ENCODE results near the gene PCDHGC4. TPM values are rescaled to one million over a fixed set of nuclear protein-coding genes. Genes with fewer than 3 reads are reported as not detected.

Gene PCDHGC4
- total RNA-seq, 6 donors from 2014 or later, result 0.69 to 24.7 (median 1.8) TPM

- Histone ChIP-seq H3K9me3 (no peaks in the 10 kb centered on the region), H3K4me1 (peaks cover 12 to 23% (median 16%) of the 10 kb centered on the region in 4 donors), H3K36me3 (peaks cover 9 to 68% (median 43%) of the 10 kb centered on the region in 4 donors), H3K4me3 (no peak overlapping the region), H3K27me3 (no peaks in the 10 kb centered on the region), H3K27ac (peak overlapping the region; percentile 52 to 76 (median 67))
- 87 to 89% methylated on average over 5 of the region's 5 CpGs for WGBS, 2 donors
- TF ChIP-seq EP300 (IDR thresholded peaks at IDR 0.05) (no peak), POLR2AphosphoS5 (IDR thresholded peaks at IDR 0.05) (peak in 1 of 2 donors; percentile 21)
- DNase-seq, result no peak
- peak in 1 of 2 donors; percentile 40 for ATAC-seq (ENCODE audit: low FRiP score in 2 of 2)
Measured at GRCh38 chr5:141529002-141529401, 44.2 kb downstream of the PCDHGC4 start.

- no peak for ATAC-seq (ENCODE audit: low FRiP score in 2 of 2)
- H3K4me3 ChIP-seq, result no peak overlapping the region
- no peak for DNase-seq
- TF ChIP-seq POLR2AphosphoS5 (IDR thresholded peaks at IDR 0.05) (no peak), POLR2A (IDR thresholded peaks at IDR 0.05) (no peak), EP300 (IDR thresholded peaks at IDR 0.05) (no peak), CTCF (IDR thresholded peaks at IDR 0.05) (no peak)
- peaks cover 9 to 71% (median 41%) of the 10 kb centered on the region in 4 donors for H3K36me3 ChIP-seq
- H3K4me1 ChIP-seq, result peaks cover 3 to 15% (median 11%) of the 10 kb centered on the region in 4 donors
- no peaks in the 10 kb centered on the region for H3K9me3 ChIP-seq
- WGBS, 2 donors, result 86 to 88% methylated on average over 7 of the region's 7 CpGs
- no peaks in the 10 kb centered on the region for H3K27me3 ChIP-seq
- peak overlapping the region; percentile 52 to 76 (median 67) for H3K27ac ChIP-seq
Measured at GRCh38 chr5:141529873-141530272, 45.0 kb downstream of the PCDHGC4 start.

GRCh38 chr5:141532726-141533125 is 47.9 kb downstream of the PCDHGC4 start:
- no peaks in the 10 kb centered on the region for H3K27me3 ChIP-seq
- peaks cover 0 to 10% (median 4%) of the 10 kb centered on the region in 4 donors for H3K4me1 ChIP-seq
- no peaks in the 10 kb centered on the region for H3K9me3 ChIP-seq
- peaks cover 3 to 64% (median 28%) of the 10 kb centered on the region in 4 donors for H3K36me3 ChIP-seq
- H3K27ac ChIP-seq, result no peak overlapping the region
- H3K4me3 ChIP-seq, result no peak overlapping the region
- ATAC-seq (ENCODE audit: low FRiP score in 2 of 2), result no peak
- WGBS, 2 donors, result 92 to 100% methylated on average over 1 of the region's 1 CpG
- TF ChIP-seq POLR2AphosphoS5 (IDR thresholded peaks at IDR 0.05), result no peak
- no peak for TF ChIP-seq POLR2A (IDR thresholded peaks at IDR 0.05)
- no peak for TF ChIP-seq EP300 (IDR thresholded peaks at IDR 0.05)
- no peak for TF ChIP-seq CTCF (IDR thresholded peaks at IDR 0.05)
- no peak for DNase-seq

- H3K4me1 ChIP-seq, result peaks cover 0 to 8% (median 1%) of the 10 kb centered on the region in 4 donors
- H3K36me3 ChIP-seq, result peaks cover under 1 to 52% (median 19%) of the 10 kb centered on the region in 4 donors
- H3K4me3 ChIP-seq, result no peak overlapping the region
- DNase-seq, result no peak
- no peaks in the 10 kb centered on the region for H3K9me3 ChIP-seq
- TF ChIP-seq POLR2AphosphoS5 (IDR thresholded peaks at IDR 0.05) (no peak), CTCF (IDR thresholded peaks at IDR 0.05) (no peak), POLR2A (IDR thresholded peaks at IDR 0.05) (no peak), EP300 (IDR thresholded peaks at IDR 0.05) (no peak)
- no peak for ATAC-seq (ENCODE audit: low FRiP score in 2 of 2)
- WGBS, 2 donors, result 100% methylated on average over 1 of the region's 1 CpG
- H3K27me3 ChIP-seq, result no peaks in the 10 kb centered on the region
- no peak overlapping the region for H3K27ac ChIP-seq
Measured at GRCh38 chr5:141533897-141534296, 49.1 kb downstream of the PCDHGC4 start.

GRCh38 chr5:141534492-141535213 is 49.8 kb downstream of the PCDHGC4 start:
- Histone ChIP-seq H3K4me1 (peaks cover 0 to 3% (median 1%) of the 10 kb centered on the region in 4 donors), H3K4me3 (peak overlapping the region in 1 of 4 donors; percentile 5), H3K27me3 (no peaks in the 10 kb centered on the region), H3K27ac (no peak overlapping the region), H3K36me3 (peaks cover 0 to 45% (median 14%) of the 10 kb centered on the region in 4 donors), H3K9me3 (no peaks in the 10 kb centered on the region)
- DNase-seq, result no peak
- no peak for ATAC-seq (ENCODE audit: low FRiP score in 2 of 2)
- no peak for TF ChIP-seq CTCF (IDR thresholded peaks at IDR 0.05)
- TF ChIP-seq POLR2A (IDR thresholded peaks at IDR 0.05), result no peak
- no peak for TF ChIP-seq EP300 (IDR thresholded peaks at IDR 0.05)
- no peak for TF ChIP-seq POLR2AphosphoS5 (IDR thresholded peaks at IDR 0.05)
- WGBS, 2 donors, result 90 to 96% methylated on average over 4 of the region's 4 CpGs

Other genes with a start within 250 kb of the PCDHGC4 start
- gene PCDHB15, start 239.6 kb upstream of the PCDHGC4 start, total RNA-seq, result 1 to 10 TPM; 1.4 to 4.2 (median 2.6) TPM
- gene SLC25A2, start 181.0 kb upstream of the PCDHGC4 start, total RNA-seq, result 1 to 10 TPM in 1 of 6 donors, under 1 TPM in 3, not detected in 2; 0.40 to 1.2 (median 0.55) TPM
- gene TAF7, start 164.2 kb upstream of the PCDHGC4 start, total RNA-seq, result 10 to 100 TPM; 35.6 to 74.5 (median 39.8) TPM
- gene PCDHGA1, start 154.5 kb upstream of the PCDHGC4 start, total RNA-seq, result under 1 TPM in 4 of 6 donors, not detected in 2; 0.15 to 0.51 (median 0.24) TPM
- gene PCDHGA2, start 146.3 kb upstream of the PCDHGC4 start, total RNA-seq, result 1 to 10 TPM; 1.6 to 4.3 (median 2.7) TPM
- gene PCDHGA3, start 141.2 kb upstream of the PCDHGC4 start, total RNA-seq, result 1 to 10 TPM in 4 of 6 donors, under 1 TPM in 2; 0.80 to 2.1 (median 1.7) TPM
- gene PCDHGB1, start 134.9 kb upstream of the PCDHGC4 start, total RNA-seq, result 1 to 10 TPM in 4 of 6 donors, under 1 TPM in 2; 0.76 to 6.3 (median 1.3) TPM
- 1 to 10 TPM; 1.7 to 9.4 (median 2.8) TPM for gene PCDHGA4, start 130.0 kb upstream of the PCDHGC4 start, total RNA-seq
- gene PCDHGB2, start 125.0 kb upstream of the PCDHGC4 start, total RNA-seq, result 10 to 100 TPM in 1 of 6 donors, 1 to 10 TPM in 5; 1.7 to 12.6 (median 2.7) TPM
- gene PCDHGA5, start 120.9 kb upstream of the PCDHGC4 start, total RNA-seq, result 1 to 10 TPM in 5 of 6 donors, under 1 TPM in 1; 0.97 to 7.3 (median 2.0) TPM
- gene PCDHGB3, start 114.8 kb upstream of the PCDHGC4 start, total RNA-seq, result 1 to 10 TPM; 1.2 to 6.3 (median 2.3) TPM
- gene PCDHGA6, start 111.1 kb upstream of the PCDHGC4 start, total RNA-seq, result 1 to 10 TPM; 1.7 to 7.3 (median 3.6) TPM
- gene PCDHGA7, start 102.3 kb upstream of the PCDHGC4 start, total RNA-seq, result 10 to 100 TPM in 1 of 6 donors, 1 to 10 TPM in 5; 1.2 to 13.6 (median 2.7) TPM
- 1 to 10 TPM; 2.4 to 6.5 (median 2.9) TPM for gene PCDHGB4, start 97.3 kb upstream of the PCDHGC4 start, total RNA-seq
- 1 to 10 TPM in 5 of 6 donors, under 1 TPM in 1; 0.66 to 8.4 (median 1.6) TPM for gene PCDHGA8, start 92.4 kb upstream of the PCDHGC4 start, total RNA-seq
- 10 to 100 TPM in 1 of 6 donors, 1 to 10 TPM in 5; 6.2 to 11.8 (median 8.3) TPM for gene PCDHGB5, start 87.1 kb upstream of the PCDHGC4 start, total RNA-seq
- 1 to 10 TPM; 2.4 to 8.4 (median 4.5) TPM for gene PCDHGA9, start 82.3 kb upstream of the PCDHGC4 start, total RNA-seq
- gene PCDHGB6, start 77.0 kb upstream of the PCDHGC4 start, total RNA-seq, result 1 to 10 TPM; 3.2 to 7.4 (median 6.3) TPM
- 10 to 100 TPM in 1 of 6 donors, 1 to 10 TPM in 5; 3.0 to 19.9 (median 4.3) TPM for gene PCDHGA10, start 72.0 kb upstream of the PCDHGC4 start, total RNA-seq
- 10 to 100 TPM in 4 of 6 donors, 1 to 10 TPM in 2; 7.0 to 22.5 (median 12.7) TPM for gene PCDHGB7, start 67.4 kb upstream of the PCDHGC4 start, total RNA-seq
- 10 to 100 TPM in 1 of 6 donors, 1 to 10 TPM in 5; 2.0 to 16.8 (median 2.3) TPM for gene PCDHGA11, start 64.0 kb upstream of the PCDHGC4 start, total RNA-seq
- 10 to 100 TPM in 1 of 6 donors, 1 to 10 TPM in 5; 4.3 to 19.9 (median 5.7) TPM for gene PCDHGA12, start 54.5 kb upstream of the PCDHGC4 start, total RNA-seq
- 100 to 1,000 TPM in 1 of 6 donors, 10 to 100 TPM in 5; 26.4 to 116 (median 50.1) TPM for gene PCDHGC3, start 9.1 kb upstream of the PCDHGC4 start, total RNA-seq
- 10 to 100 TPM in 1 of 6 donors, 1 to 10 TPM in 3, under 1 TPM in 2; 0.61 to 11.5 (median 1.4) TPM for gene PCDHGC5, start 4.1 kb downstream of the PCDHGC4 start, total RNA-seq
- 100 to 1,000 TPM in 5 of 6 donors, 10 to 100 TPM in 1; 96.4 to 175 (median 133) TPM for gene DIAPH1, start 134.0 kb downstream of the PCDHGC4 start, total RNA-seq
- gene HDAC3, start 151.8 kb downstream of the PCDHGC4 start, total RNA-seq, result 10 to 100 TPM; 37.2 to 76.5 (median 47.6) TPM
- gene RELL2, start 152.0 kb downstream of the PCDHGC4 start, total RNA-seq, result 1 to 10 TPM; 2.6 to 9.4 (median 6.5) TPM
- 100 to 1,000 TPM in 1 of 6 donors, 10 to 100 TPM in 5; 10.2 to 106 (median 32.7) TPM for gene FCHSD1, start 166.4 kb downstream of the PCDHGC4 start, total RNA-seq
- 10 to 100 TPM; 10.1 to 43.0 (median 27.7) TPM for gene ARAP3, start 197.2 kb downstream of the PCDHGC4 start, total RNA-seq

Measured in upper lobe of left lung (tissue), 6 donors.